ENCODE data around the gene CD44.

Gene CD44

GRCh38 chr11:35141571-35141971 is 2.6 kb downstream of the CD44 start:
- no peaks in the 10 kb centered on the region for H3K27me3 ChIP-seq (ENCODE audit: insufficient read depth, poor library complexity, severe bottlenecking)
- H3K4me3 ChIP-seq (ENCODE audit: severe bottlenecking), result peak overlapping the region; percentile 83

GRCh38 chr11:35142481-35143075 is 3.6 kb downstream of the CD44 start:
- no peak for DNase-seq (ENCODE audit: low spot score)
- Histone ChIP-seq H3K27me3 (ENCODE audit: insufficient read depth, poor library complexity, severe bottlenecking) (no peaks in the 10 kb centered on the region), H3K9me3 (ENCODE audit: severe bottlenecking) (no peaks in the 10 kb centered on the region), H3K27ac (ENCODE audit: poor library complexity, severe bottlenecking) (peak overlapping the region; percentile 96), H3K4me3 (ENCODE audit: severe bottlenecking) (peak overlapping the region; percentile 83), H3K36me3 (ENCODE audit: low read depth) (peaks cover 54% of the 10 kb centered on the region), H3K4me1 (ENCODE audit: insufficient read depth, poor library complexity, severe bottlenecking) (peaks cover 68% of the 10 kb centered on the region)
- ATAC-seq (ENCODE audit: low read depth), result peak; percentile 10; the same call in 2 of the 3 replicates
- TF ChIP-seq CTCF (IDR thresholded peaks at IDR 0.05; ENCODE audit: poor library complexity, severe bottlenecking), result peak; percentile 22

More at GRCh38 chr11:35141571-35141971, 2.6 kb downstream of the CD44 start:
- Histone ChIP-seq H3K4me1 (ENCODE audit: insufficient read depth, poor library complexity, severe bottlenecking) (peaks cover 63% of the 10 kb centered on the region), H3K9me3 (ENCODE audit: severe bottlenecking) (no peaks in the 10 kb centered on the region), H3K27ac (ENCODE audit: poor library complexity, severe bottlenecking) (peak overlapping the region; percentile 96), H3K36me3 (ENCODE audit: low read depth) (peaks cover 45% of the 10 kb centered on the region)
- ATAC-seq (ENCODE audit: low read depth), result no peak
- no peak for TF ChIP-seq CTCF (IDR thresholded peaks at IDR 0.05; ENCODE audit: poor library complexity, severe bottlenecking)
- DNase-seq (ENCODE audit: low spot score), result no peak

- H3K27me3 ChIP-seq (ENCODE audit: insufficient read depth, poor library complexity, severe bottlenecking), result no peaks in the 10 kb centered on the region
- TF ChIP-seq CTCF (IDR thresholded peaks at IDR 0.05; ENCODE audit: poor library complexity, severe bottlenecking), result no peak
- H3K27ac ChIP-seq (ENCODE audit: poor library complexity, severe bottlenecking), result peak overlapping the region; percentile 96
- DNase-seq (ENCODE audit: low spot score) (no peak), ATAC-seq (ENCODE audit: low read depth) (peak; percentile 28)
- peaks cover 63% of the 10 kb centered on the region for H3K36me3 ChIP-seq (ENCODE audit: low read depth)
- no peaks in the 10 kb centered on the region for H3K9me3 ChIP-seq (ENCODE audit: severe bottlenecking)
- H3K4me3 ChIP-seq (ENCODE audit: severe bottlenecking), result no peak overlapping the region
- H3K4me1 ChIP-seq (ENCODE audit: insufficient read depth, poor library complexity, severe bottlenecking), result peaks cover 62% of the 10 kb centered on the region
Observed at GRCh38 chr11:35143297-35144135, 4.5 kb downstream of the CD44 start.

GRCh38 chr11:35144136-35144741 is 5.3 kb downstream of the CD44 start:
- TF ChIP-seq CTCF (IDR thresholded peaks at IDR 0.05; ENCODE audit: poor library complexity, severe bottlenecking), result no peak
- H3K27ac ChIP-seq (ENCODE audit: poor library complexity, severe bottlenecking), result peak overlapping the region; percentile 96
- DNase-seq (ENCODE audit: low spot score) (no peak), ATAC-seq (ENCODE audit: low read depth) (peak; percentile 35)
- peaks cover 70% of the 10 kb centered on the region for H3K36me3 ChIP-seq (ENCODE audit: low read depth)
- H3K4me1 ChIP-seq (ENCODE audit: insufficient read depth, poor library complexity, severe bottlenecking), result peaks cover 60% of the 10 kb centered on the region
- H3K4me3 ChIP-seq (ENCODE audit: severe bottlenecking), result no peak overlapping the region
- H3K27me3 ChIP-seq (ENCODE audit: insufficient read depth, poor library complexity, severe bottlenecking), result no peaks in the 10 kb centered on the region
- H3K9me3 ChIP-seq (ENCODE audit: severe bottlenecking), result no peaks in the 10 kb centered on the region

All from RWPE2 (cell line).